ENCODE results near the gene YPEL2. TPM values are rescaled to one million over a fixed set of nuclear protein-coding genes. Genes with fewer than 3 reads are reported as not detected.
A peak's percentile ranks its signal among the peaks of the same experiment; 100 is the strongest.

YPEL2 gene
- total RNA-seq, 1 donor from 2014 or later: 8.7 TPM

- Mint-ChIP-seq H3K36me3 (no peaks in the 10 kb centered on the region), H3K9me3 (no peaks in the 10 kb centered on the region), H3K4me3 (no peak overlapping the region), H3K27me3 (ENCODE audit: low read depth) (no peaks in the 10 kb centered on the region), H3K4me1 (peaks cover 47% of the 10 kb centered on the region), H3K27ac (no peak overlapping the region)
- no peak for TF ChIP-seq CTCF (IDR thresholded peaks at IDR 0.05; ENCODE audit: unreplicated experiment)
- no peak for DNase-seq (ENCODE audit: low spot score in 2 of 2, unreplicated experiment in 2 of 2)
Observed at GRCh38 chr17:59374612-59375011, 43.2 kb downstream of the YPEL2 start.

GRCh38 chr17:59375857-59376256, 44.4 kb downstream of the YPEL2 start:
- no peak for DNase-seq (ENCODE audit: low spot score in 2 of 2, unreplicated experiment in 2 of 2)
- Mint-ChIP-seq H3K36me3 (no peaks in the 10 kb centered on the region), H3K9me3 (no peaks in the 10 kb centered on the region), H3K27me3 (ENCODE audit: low read depth) (no peaks in the 10 kb centered on the region), H3K4me3 (no peak overlapping the region), H3K4me1 (peaks cover 43% of the 10 kb centered on the region), H3K27ac (no peak overlapping the region)
- no peak for TF ChIP-seq CTCF (IDR thresholded peaks at IDR 0.05; ENCODE audit: unreplicated experiment)

- Mint-ChIP-seq H3K36me3 (no peaks in the 10 kb centered on the region), H3K4me3 (no peak overlapping the region), H3K9me3 (no peaks in the 10 kb centered on the region), H3K27me3 (ENCODE audit: low read depth) (no peaks in the 10 kb centered on the region), H3K4me1 (peaks cover 36% of the 10 kb centered on the region), H3K27ac (no peak overlapping the region)
- DNase-seq (ENCODE audit: low spot score in 2 of 2, unreplicated experiment in 2 of 2): no peak
- TF ChIP-seq CTCF (IDR thresholded peaks at IDR 0.05; ENCODE audit: unreplicated experiment): no peak
Observed at GRCh38 chr17:59376506-59376905, 45.1 kb downstream of the YPEL2 start.

- DNase-seq (ENCODE audit: low spot score in 2 of 2, unreplicated experiment in 2 of 2): no peak
- no peak overlapping the region for H3K4me3 Mint-ChIP-seq
- H3K27me3 Mint-ChIP-seq (ENCODE audit: low read depth): no peaks in the 10 kb centered on the region
- no peak for TF ChIP-seq CTCF (IDR thresholded peaks at IDR 0.05; ENCODE audit: unreplicated experiment)
- H3K4me1 Mint-ChIP-seq: peaks cover 29% of the 10 kb centered on the region
- no peaks in the 10 kb centered on the region for H3K36me3 Mint-ChIP-seq
- H3K27ac Mint-ChIP-seq: peak overlapping the region; percentile 39
- no peaks in the 10 kb centered on the region for H3K9me3 Mint-ChIP-seq
Observed at GRCh38 chr17:59377410-59377809, 46.0 kb downstream of the YPEL2 start.

GRCh38 chr17:59378675-59379074, 47.2 kb downstream of the YPEL2 start:
- no peak for DNase-seq (ENCODE audit: low spot score in 2 of 2, unreplicated experiment in 2 of 2)
- Mint-ChIP-seq H3K27ac (peak overlapping the region; percentile 60), H3K27me3 (ENCODE audit: low read depth) (no peaks in the 10 kb centered on the region), H3K36me3 (peaks cover under 1% of the 10 kb centered on the region), H3K4me3 (no peak overlapping the region), H3K4me1 (peaks cover 18% of the 10 kb centered on the region), H3K9me3 (peaks cover 1% of the 10 kb centered on the region)
- no peak for TF ChIP-seq CTCF (IDR thresholded peaks at IDR 0.05; ENCODE audit: unreplicated experiment)

- Mint-ChIP-seq H3K27me3 (ENCODE audit: low read depth) (no peaks in the 10 kb centered on the region), H3K4me1 (peaks cover 15% of the 10 kb centered on the region), H3K4me3 (no peak overlapping the region), H3K9me3 (peaks cover 3% of the 10 kb centered on the region), H3K36me3 (peaks cover 2% of the 10 kb centered on the region), H3K27ac (no peak overlapping the region)
- no peak for TF ChIP-seq CTCF (IDR thresholded peaks at IDR 0.05; ENCODE audit: unreplicated experiment)
- no peak for DNase-seq (ENCODE audit: low spot score in 2 of 2, unreplicated experiment in 2 of 2)
Observed at GRCh38 chr17:59380474-59380873, 49.0 kb downstream of the YPEL2 start.

All from mesothelial cell of epicardium (in vitro differentiated cells).